ENCODE results near the gene ADGRG6.
A peak's percentile ranks its signal among the peaks of the same experiment; 100 is the strongest.

Gene ADGRG6

GRCh38 chr6:142297996-142298753 lies 3.6 kb upstream of the ADGRG6 start:
- Histone ChIP-seq H3K4me2 (peak overlapping the region in 2 of 11 experiments; percentile 11 to 20; a peak in 3 of 22 replicates), H3K27me3 (no peaks in the 10 kb centered on the region), H3K36me3 (no peaks in the 10 kb centered on the region), H3K9ac (no peak overlapping the region), H3K9me3 (replicated peaks in 1 of 11) (peaks cover 11 to 21% (median 17%) of the 10 kb centered on the region in 11 experiments), H3K4me3 (no peak overlapping the region), H3K27ac (no peak overlapping the region), H4K20me1 (no peaks in the 10 kb centered on the region), H3K4me1 (peaks cover 0 to 34% (median 0%) of the 10 kb centered on the region in 10 experiments; a peak in 7 of 20 replicates)
- TF ChIP-seq Cebpa-rat (IDR thresholded peaks at IDR 0.05): no peak

GRCh38 chr6:142300302-142300701 lies 1.5 kb upstream of the ADGRG6 start:
- H3K36me3 ChIP-seq: no peaks in the 10 kb centered on the region
- no peak overlapping the region for H3K27ac ChIP-seq
- H3K9me3 ChIP-seq (replicated peaks in 1 of 11): peaks cover 11 to 21% (median 17%) of the 10 kb centered on the region in 11 experiments
- no peaks in the 10 kb centered on the region for H3K27me3 ChIP-seq
- no peak overlapping the region for H3K9ac ChIP-seq
- H3K4me2 ChIP-seq: no peak overlapping the region
- no peaks in the 10 kb centered on the region for H4K20me1 ChIP-seq
- no peak for TF ChIP-seq Cebpa-rat (IDR thresholded peaks at IDR 0.05)
- peaks cover 0 to 19% (median 0%) of the 10 kb centered on the region in 10 experiments; a peak in 5 of 20 replicates for H3K4me1 ChIP-seq
- H3K4me3 ChIP-seq: no peak overlapping the region

- peaks cover 0 to 17% (median 0%) of the 10 kb centered on the region in 10 experiments; a peak in 5 of 20 replicates for H3K4me1 ChIP-seq
- H3K9me3 ChIP-seq (replicated peaks in 1 of 11): peaks cover 11 to 21% (median 17%) of the 10 kb centered on the region in 11 experiments
- H3K27me3 ChIP-seq: no peaks in the 10 kb centered on the region
- H3K27ac ChIP-seq: no peak overlapping the region
- TF ChIP-seq Cebpa-rat (IDR thresholded peaks at IDR 0.05): no peak
- no peak overlapping the region for H3K4me3 ChIP-seq
- no peaks in the 10 kb centered on the region for H4K20me1 ChIP-seq
- no peaks in the 10 kb centered on the region for H3K36me3 ChIP-seq
- H3K4me2 ChIP-seq: no peak overlapping the region
- no peak overlapping the region for H3K9ac ChIP-seq
Observed at GRCh38 chr6:142300758-142301650, 803 bp upstream of the ADGRG6 start.

GRCh38 chr6:142302421-142303175 lies 791 bp downstream of the ADGRG6 start:
- Histone ChIP-seq H3K27ac (no peak overlapping the region), H3K4me2 (no peak overlapping the region), H4K20me1 (no peaks in the 10 kb centered on the region), H3K9me3 (replicated peaks in 1 of 11) (peaks cover 11 to 21% (median 17%) of the 10 kb centered on the region in 11 experiments), H3K36me3 (no peaks in the 10 kb centered on the region), H3K4me1 (peaks cover 0 to 11% (median 0%) of the 10 kb centered on the region in 10 experiments; a peak in 5 of 20 replicates), H3K9ac (no peak overlapping the region), H3K4me3 (no peak overlapping the region), H3K27me3 (no peaks in the 10 kb centered on the region)
- no peak for TF ChIP-seq Cebpa-rat (IDR thresholded peaks at IDR 0.05)

GRCh38 chr6:142303176-142303533 lies 1.3 kb downstream of the ADGRG6 start:
- Histone ChIP-seq H3K27me3 (no peaks in the 10 kb centered on the region), H3K36me3 (no peaks in the 10 kb centered on the region), H3K4me3 (no peak overlapping the region), H3K9ac (no peak overlapping the region), H4K20me1 (no peaks in the 10 kb centered on the region), H3K9me3 (replicated peaks in 1 of 11) (peaks cover 11 to 21% (median 17%) of the 10 kb centered on the region in 11 experiments), H3K27ac (no peak overlapping the region), H3K4me2 (no peak overlapping the region), H3K4me1 (peaks cover 0 to 5% (median 0%) of the 10 kb centered on the region in 10 experiments; a peak in 3 of 20 replicates)
- no peak for TF ChIP-seq Cebpa-rat (IDR thresholded peaks at IDR 0.05)

GRCh38 chr6:142304241-142304640 lies 2.4 kb downstream of the ADGRG6 start:
- H3K36me3 ChIP-seq: no peaks in the 10 kb centered on the region
- no peak overlapping the region for H3K27ac ChIP-seq
- H3K9ac ChIP-seq: no peak overlapping the region
- H3K4me1 ChIP-seq: peaks cover 0 to 5% (median 0%) of the 10 kb centered on the region in 10 experiments; a peak in 4 of 20 replicates
- no peak overlapping the region for H3K4me2 ChIP-seq
- H4K20me1 ChIP-seq: no peaks in the 10 kb centered on the region
- no peak overlapping the region for H3K4me3 ChIP-seq
- H3K27me3 ChIP-seq: no peaks in the 10 kb centered on the region
- H3K9me3 ChIP-seq (replicated peaks in 1 of 11): peaks cover 11 to 21% (median 17%) of the 10 kb centered on the region in 11 experiments
- no peak for TF ChIP-seq Cebpa-rat (IDR thresholded peaks at IDR 0.05)

GRCh38 chr6:142306736-142307135 lies 4.9 kb downstream of the ADGRG6 start:
- peaks cover 0 to 18% (median 0%) of the 10 kb centered on the region in 10 experiments; a peak in 5 of 20 replicates for H3K4me1 ChIP-seq
- no peaks in the 10 kb centered on the region for H3K36me3 ChIP-seq
- no peaks in the 10 kb centered on the region for H4K20me1 ChIP-seq
- no peak overlapping the region for H3K9ac ChIP-seq
- no peaks in the 10 kb centered on the region for H3K27me3 ChIP-seq
- H3K4me2 ChIP-seq: no peak overlapping the region
- peaks cover 3 to 11% (median 7%) of the 10 kb centered on the region in 11 experiments for H3K9me3 ChIP-seq (replicated peaks in 1 of 11)
- no peak overlapping the region for H3K4me3 ChIP-seq
- TF ChIP-seq Cebpa-rat (IDR thresholded peaks at IDR 0.05): no peak
- no peak overlapping the region for H3K27ac ChIP-seq

- Histone ChIP-seq H3K36me3 (no peaks in the 10 kb centered on the region), H3K4me2 (no peak overlapping the region), H3K4me3 (no peak overlapping the region), H3K27me3 (no peaks in the 10 kb centered on the region), H3K9ac (no peak overlapping the region), H3K4me1 (peaks cover 0 to 18% (median 0%) of the 10 kb centered on the region in 10 experiments; a peak in 5 of 20 replicates), H3K9me3 (replicated peaks in 1 of 11) (no peaks in the 10 kb centered on the region), H4K20me1 (no peaks in the 10 kb centered on the region), H3K27ac (no peak overlapping the region)
- no peak for TF ChIP-seq Cebpa-rat (IDR thresholded peaks at IDR 0.05)
Observed at GRCh38 chr6:142307963-142308748, 6.3 kb downstream of the ADGRG6 start.
